SK-N-SH (cell line): Measurements from ENCODE around the gene SLC30A10.

Experiments
- EP300 ChIP-seq, 2 experiments: IDR thresholded peaks; 2 replicates each; pipeline versions ENCODE4 v1.4.0 to v1.6.1; 2012; ENCODE audit warnings: borderline replicate concordance in 1 of 2, low read depth in 1 of 2, low read length in 1 of 2
- GATA2 ChIP-seq: sonication (generic); formaldehyde crosslinking; IDR thresholded peaks from 2 replicates; pipeline ENCODE4 v1.5.0; 2020; ENCODE audit warnings: mild to moderate bottlenecking, missing genetic modification reagents
- TF ChIP-seq, protein P1 (sequence below): fragments of 200-600 bp; sonication (generic); IDR thresholded peaks from 2 replicates; pipeline ENCODE4 v1.6.1; 2017; ENCODE audit warnings: antibody characterized with exemption, mild to moderate bottlenecking, moderate library complexity

- TF ChIP-seq GATA2 (CRISPR knock-in tag) (no peak), EP300 (IDR thresholded peaks at IDR 0.05; ENCODE audit: borderline replicate concordance in 1 of 2, low read depth in 1 of 2, low read length in 1 of 2) (no peak)
- TF ChIP-seq, protein P1, sequence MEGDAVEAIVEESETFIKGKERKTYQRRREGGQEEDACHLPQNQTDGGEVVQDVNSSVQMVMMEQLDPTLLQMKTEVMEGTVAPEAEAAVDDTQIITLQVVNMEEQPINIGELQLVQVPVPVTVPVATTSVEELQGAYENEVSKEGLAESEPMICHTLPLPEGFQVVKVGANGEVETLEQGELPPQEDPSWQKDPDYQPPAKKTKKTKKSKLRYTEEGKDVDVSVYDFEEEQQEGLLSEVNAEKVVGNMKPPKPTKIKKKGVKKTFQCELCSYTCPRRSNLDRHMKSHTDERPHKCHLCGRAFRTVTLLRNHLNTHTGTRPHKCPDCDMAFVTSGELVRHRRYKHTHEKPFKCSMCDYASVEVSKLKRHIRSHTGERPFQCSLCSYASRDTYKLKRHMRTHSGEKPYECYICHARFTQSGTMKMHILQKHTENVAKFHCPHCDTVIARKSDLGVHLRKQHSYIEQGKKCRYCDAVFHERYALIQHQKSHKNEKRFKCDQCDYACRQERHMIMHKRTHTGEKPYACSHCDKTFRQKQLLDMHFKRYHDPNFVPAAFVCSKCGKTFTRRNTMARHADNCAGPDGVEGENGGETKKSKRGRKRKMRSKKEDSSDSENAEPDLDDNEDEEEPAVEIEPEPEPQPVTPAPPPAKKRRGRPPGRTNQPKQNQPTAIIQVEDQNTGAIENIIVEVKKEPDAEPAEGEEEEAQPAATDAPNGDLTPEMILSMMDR: no peak
Observed at GRCh38 chr1:219967361-219967760, 39.0 kb upstream of the SLC30A10 start.
